Mesenteric fat pad (tissue), 1 donor: Measurements from ENCODE around the gene RIN3. TPM values are rescaled to one million over a fixed set of nuclear protein-coding genes. Genes with fewer than 3 reads are reported as not detected.
A peak's percentile ranks its signal among the peaks of the same experiment; 100 is the strongest.

Experiments
- DNase-seq: peaks from one replicate; pipeline ENCODE4 v3.0.0-alpha.2; 2020; ENCODE audit warnings: low spot score
- total RNA-seq: library from RNA; stranded (reverse); fragmentation: NEBNext Ultra II Directional; extraction: Animal tissue kit (Norgen Biotek cat#: 25700); gene quantifications from one replicate; pipeline ENCODE4 v1.2.1, GENCODE V29; 2021
- donor health status: DM: yes; HTN: yes; CAD: no.

Gene RIN3
- total RNA-seq, 1 donor from 2014 or later = 38.0 TPM

- no peak for DNase-seq
These were observed 61.6 kb downstream of the RIN3 start for GRCh38 chr14:92575061-92575747.

- no peak for DNase-seq
These were observed 62.2 kb downstream of the RIN3 start for GRCh38 chr14:92575748-92576303.

- DNase-seq = no peak
These were observed 63.8 kb downstream of the RIN3 start for GRCh38 chr14:92577321-92577742.

DNA sequence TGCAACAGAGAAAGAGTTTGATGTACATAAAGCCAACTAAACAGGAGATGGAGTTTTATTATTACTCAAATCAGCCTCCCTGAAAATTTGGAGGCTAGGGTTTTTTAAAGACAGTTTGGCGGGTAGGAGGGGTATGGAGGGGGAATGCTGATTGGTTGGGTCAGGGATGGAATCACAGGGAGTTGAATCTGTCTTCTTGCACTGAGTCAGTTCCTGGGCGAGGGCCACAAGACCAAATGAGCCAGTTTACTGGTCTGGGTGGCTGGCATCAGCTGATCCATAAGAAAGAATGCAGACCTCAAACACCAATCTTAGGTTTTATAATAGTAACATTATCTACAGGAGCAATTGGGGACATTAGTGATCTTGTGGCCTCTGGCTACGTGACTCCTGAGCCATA is 64.9 kb downstream of the RIN3 start:
- no peak for DNase-seq

GRCh38 chr14:92579244-92579936 is 65.8 kb downstream of the RIN3 start:
- DNase-seq = no peak

- DNase-seq = no peak
These were observed 67.6 kb downstream of the RIN3 start for GRCh38 chr14:92581206-92581605.

DNA sequence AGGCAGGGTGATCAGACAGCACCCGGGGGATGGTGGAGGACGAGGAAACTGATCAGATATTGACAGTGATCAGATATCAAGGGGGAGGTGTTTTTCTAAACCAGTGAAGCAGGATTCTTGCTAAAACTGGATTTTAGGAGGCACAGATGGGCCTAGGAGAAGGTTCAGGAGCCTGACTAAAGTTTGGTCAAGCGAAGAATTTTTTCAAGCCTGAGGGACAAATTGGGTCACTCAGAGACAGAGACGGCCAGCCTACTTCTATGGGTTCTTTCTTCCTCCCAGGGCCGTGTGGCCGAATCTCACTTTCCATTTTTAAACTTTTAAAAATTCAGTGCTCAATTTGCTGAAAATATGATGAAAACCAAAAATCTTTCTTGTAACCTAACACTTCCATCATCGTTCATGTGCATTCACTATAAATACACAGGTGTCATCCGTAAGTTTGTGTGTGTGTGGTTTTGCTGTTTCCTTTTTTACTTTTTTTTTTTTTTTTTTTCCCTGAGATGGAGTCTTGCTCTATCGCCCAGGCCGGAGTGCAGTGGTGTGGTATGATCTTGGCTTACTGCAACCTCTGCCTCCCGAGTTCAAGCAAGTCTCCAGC is 68.5 kb downstream of the RIN3 start:
- DNase-seq = no peak

DNA sequence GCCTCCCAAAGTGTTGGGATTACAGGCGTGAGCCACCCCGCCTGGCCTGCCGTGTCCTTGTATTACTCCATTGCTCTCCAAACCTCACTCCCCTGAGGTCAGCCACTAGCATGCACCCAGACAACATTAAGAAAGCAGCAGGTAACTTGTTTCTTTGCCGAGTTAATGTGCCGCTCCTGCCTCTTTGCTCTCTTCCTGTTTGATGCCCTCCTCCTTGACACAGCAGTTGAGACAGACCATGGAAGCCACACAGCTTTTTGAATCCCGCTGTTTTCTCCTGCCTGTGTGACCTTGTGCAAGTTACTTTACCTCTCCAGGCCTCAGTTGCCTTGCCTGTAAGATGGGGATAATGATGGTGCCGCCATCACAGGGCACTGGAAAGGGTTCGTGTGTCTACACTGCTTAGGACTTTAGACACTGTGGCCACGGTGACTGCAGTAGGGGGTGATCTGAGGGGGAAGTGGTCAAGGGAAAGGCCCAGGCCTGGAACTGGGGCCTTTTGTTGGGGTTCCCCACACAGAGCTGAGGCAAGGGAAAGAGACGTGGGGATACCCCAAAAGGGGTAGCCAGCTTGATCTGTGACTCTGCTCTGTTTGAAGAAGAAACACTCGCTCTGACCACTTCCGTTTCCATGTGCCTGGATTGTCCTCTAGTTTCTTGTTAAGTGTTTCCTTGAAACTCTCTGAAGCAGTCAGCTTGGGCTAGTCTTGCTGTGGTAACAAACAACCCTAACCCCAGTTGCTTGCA is 69.3 kb downstream of the RIN3 start:
- DNase-seq = no peak

- DNase-seq = no peak
These were observed 70.6 kb downstream of the RIN3 start for GRCh38 chr14:92584220-92584619.

- DNase-seq = no peak
These were observed 71.2 kb downstream of the RIN3 start for GRCh38 chr14:92584816-92585215.

- no peak for DNase-seq
These were observed 72.7 kb downstream of the RIN3 start for GRCh38 chr14:92585981-92586937.

DNA sequence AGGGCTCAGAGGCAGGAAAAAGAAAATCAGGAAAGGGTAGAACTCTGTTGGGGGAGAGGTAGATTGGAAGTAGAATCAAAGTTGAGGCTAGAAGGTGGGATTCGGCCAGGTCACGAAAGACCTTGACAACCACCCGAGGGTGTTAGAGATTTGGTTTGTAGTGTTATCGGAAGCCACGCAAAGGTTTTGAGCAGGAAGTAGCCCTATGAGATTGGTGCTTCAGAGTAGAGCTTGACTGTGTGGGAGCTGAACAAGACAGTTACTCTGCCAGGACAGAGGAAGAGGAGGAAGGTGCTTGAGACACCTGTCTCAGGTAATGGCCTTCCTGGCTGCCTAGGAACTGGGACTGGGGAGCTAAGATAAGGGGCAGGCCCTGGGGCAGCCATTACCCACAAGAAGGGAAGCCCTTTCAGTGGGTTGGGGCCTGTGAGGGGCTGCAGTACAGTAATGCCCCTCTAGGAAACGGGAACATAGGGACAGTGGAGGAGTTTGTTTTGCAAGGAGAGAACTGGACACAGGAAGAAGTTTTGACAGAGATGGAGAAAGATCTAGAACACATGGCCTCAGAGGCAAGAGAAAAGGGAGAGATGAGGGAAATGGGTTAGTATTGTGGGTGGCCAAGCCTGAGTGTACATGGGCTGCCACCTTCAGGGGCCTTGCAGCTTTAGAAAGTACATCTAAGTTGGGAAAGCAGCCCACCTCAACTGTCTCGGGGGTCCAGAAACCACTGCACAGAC is 73.5 kb downstream of the RIN3 start:
- no peak for DNase-seq

GRCh38 chr14:92587700-92588085 is 74.1 kb downstream of the RIN3 start:
- DNase-seq = no peak

- no peak for DNase-seq
These were observed 75.8 kb downstream of the RIN3 start for GRCh38 chr14:92589213-92589852.

- no peak for DNase-seq
These were observed 76.6 kb downstream of the RIN3 start for GRCh38 chr14:92590176-92590575.

DNA sequence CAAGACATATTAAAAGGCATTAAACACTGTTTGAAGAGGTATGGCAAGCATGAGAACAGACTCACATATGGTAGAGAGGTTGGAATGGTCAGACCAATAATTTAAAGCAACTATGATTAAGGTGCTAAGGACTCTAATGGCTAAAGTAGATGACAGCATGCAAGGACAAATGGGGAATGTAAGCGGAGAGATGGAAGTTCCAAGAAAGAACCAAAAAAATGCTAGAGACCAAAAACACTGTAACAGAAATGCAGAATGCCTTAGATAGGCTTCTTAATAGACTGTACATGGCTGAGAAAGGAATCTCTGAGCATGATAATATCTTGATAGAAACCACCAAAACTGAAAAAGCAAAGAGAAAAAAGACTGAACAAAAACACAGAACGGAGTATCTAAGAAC is 77.4 kb downstream of the RIN3 start:
- DNase-seq = no peak

- DNase-seq = no peak
These were observed 77.8 kb downstream of the RIN3 start for GRCh38 chr14:92591346-92591745.

- peak; percentile 30 for DNase-seq
These were observed 81.7 kb downstream of the RIN3 start for GRCh38 chr14:92595267-92595666.

DNA sequence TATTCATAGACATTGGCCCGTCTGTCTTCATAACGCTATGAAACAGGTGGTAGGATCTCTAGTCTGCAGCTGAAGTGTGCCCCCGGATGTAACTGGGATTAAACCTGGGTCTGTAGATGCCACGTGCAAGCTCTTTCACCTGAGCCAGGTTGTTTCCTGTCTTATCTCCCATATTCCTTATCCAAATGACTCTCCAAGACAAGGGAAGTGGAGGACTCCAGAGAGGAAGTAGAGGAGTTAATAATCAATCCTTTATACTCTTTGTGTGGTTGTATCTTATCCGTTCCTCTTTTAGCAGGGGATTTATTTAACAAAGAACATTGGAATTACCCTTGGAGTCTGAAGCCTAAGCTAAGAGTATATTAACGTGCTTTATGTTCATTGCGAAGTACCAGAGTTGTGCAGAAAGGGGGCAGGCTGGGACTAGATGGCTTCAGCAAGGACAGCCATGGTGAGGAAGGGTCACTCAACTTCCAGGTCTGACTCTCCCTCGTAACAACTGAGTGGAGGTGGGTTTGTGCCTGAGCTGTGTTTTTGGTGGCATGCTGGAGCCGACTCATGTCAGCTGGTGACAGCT is 82.8 kb downstream of the RIN3 start:
- peak; percentile 4 for DNase-seq
